NT2/D1 (cell line): ENCODE measurements around the gene SRRM4.

Experiments
- DNase-seq: peaks from one replicate; pipeline ENCODE4 v3.0.0-alpha.2; 2011; ENCODE audit warnings: low read depth, low spot score
- H3K27me3 ChIP-seq: 2 replicates; pipeline ENCODE4 v1.6.0; 2011; ENCODE audit warnings: mild to moderate bottlenecking; ENCODE audit not compliant: insufficient read length, insufficient read depth
- H3K36me3 ChIP-seq: 2 replicates; pipeline ENCODE4 v1.6.1; 2011; ENCODE audit warnings: mild to moderate bottlenecking, low read length, mixed read lengths; ENCODE audit not compliant: insufficient read depth, insufficient read length
- H3K4me1 ChIP-seq: 2 replicates; pipeline ENCODE4 v1.5.1; 2011; ENCODE audit not compliant: insufficient read depth, insufficient read length
- H3K4me3 ChIP-seq: 2 replicates; pipeline ENCODE4 v1.5.1; 2011; ENCODE audit warnings: low read depth; ENCODE audit not compliant: insufficient read length
- H3K9ac ChIP-seq: 2 replicates; pipeline ENCODE4 v1.6.0; 2011; ENCODE audit warnings: low read depth; ENCODE audit not compliant: insufficient read length
- H3K9me3 ChIP-seq: 2 replicates; pipeline ENCODE4 v1.5.1; 2011; ENCODE audit warnings: mild to moderate bottlenecking, low read length; ENCODE audit not compliant: insufficient read depth
- SUZ12 ChIP-seq: IDR thresholded peaks from 2 replicates; pipeline ENCODE4 v1.6.1; 2011; ENCODE audit not compliant: insufficient read length, insufficient read depth; ENCODE audit errors: extremely low read depth
- YY1 ChIP-seq: IDR thresholded peaks from 2 replicates; pipeline ENCODE4 v1.6.1; 2011; ENCODE audit not compliant: insufficient read length, insufficient read depth
- ZNF274 ChIP-seq: IDR thresholded peaks from 2 replicates; pipeline ENCODE4 v1.6.1; 2011; ENCODE audit warnings: mild to moderate bottlenecking, low read depth, low read length

SRRM4 gene

DNA sequence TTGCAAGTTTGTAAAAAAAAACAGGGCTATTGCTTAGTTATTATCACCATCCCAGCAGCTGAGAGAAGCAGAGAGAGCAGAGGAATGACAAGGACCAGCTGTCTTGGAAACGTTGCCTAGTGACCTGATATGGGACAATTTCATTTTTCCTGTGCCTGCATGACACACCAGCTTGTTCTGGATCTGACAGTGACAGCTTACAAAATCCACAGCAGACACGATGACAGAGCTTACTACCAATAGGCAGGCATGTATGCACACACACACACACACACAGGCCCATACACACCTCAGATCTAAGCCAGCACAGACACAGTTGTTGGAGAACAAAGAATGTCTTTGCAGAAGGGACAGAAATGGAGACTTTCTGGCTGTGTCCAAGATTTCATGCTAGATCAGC, 222.8 kb downstream of the SRRM4 start:
- DNase-seq, result no peak
- H3K9me3 ChIP-seq, result no peaks in the 10 kb centered on the region
- peaks cover 13% of the 10 kb centered on the region for H3K4me1 ChIP-seq
- H3K27me3 ChIP-seq, result no peaks in the 10 kb centered on the region
- TF ChIP-seq YY1 (no peak), ZNF274 (no peak), SUZ12 (no peak)
- H3K4me3 ChIP-seq, result no peak overlapping the region
- no peak overlapping the region for H3K9ac ChIP-seq
- no peaks in the 10 kb centered on the region for H3K36me3 ChIP-seq

DNA sequence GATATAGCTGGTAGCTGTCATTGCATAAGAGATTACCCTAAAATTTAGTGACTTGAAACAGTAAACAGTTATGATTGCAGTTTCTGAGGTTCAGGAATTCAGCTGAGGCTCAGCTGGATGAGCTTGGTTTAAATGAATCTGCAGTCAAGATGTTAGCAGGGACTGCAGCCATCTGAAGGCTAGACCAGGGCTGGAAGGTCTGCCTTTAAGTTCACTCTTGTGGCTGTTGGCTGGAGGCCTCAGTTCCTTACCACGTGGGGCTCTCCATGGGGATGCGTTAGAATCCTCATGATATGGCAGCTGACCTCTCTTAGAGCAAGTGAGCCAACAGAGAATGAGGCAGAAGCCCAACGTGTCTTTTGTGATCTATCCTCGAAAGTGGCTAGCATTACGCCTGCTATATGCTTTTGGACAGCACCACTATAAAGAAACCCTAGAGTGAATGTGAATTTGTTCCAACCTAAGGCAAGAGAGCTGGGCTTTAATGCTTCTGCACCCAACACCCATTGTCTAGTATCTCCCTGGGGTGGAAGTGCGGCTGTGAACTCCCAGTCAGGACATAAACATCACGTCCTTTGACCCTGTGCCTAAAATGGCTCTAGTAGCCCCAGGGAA, 223.4 kb downstream of the SRRM4 start:
- no peak for DNase-seq
- H3K27me3 ChIP-seq, result no peaks in the 10 kb centered on the region
- H3K36me3 ChIP-seq, result no peaks in the 10 kb centered on the region
- no peak overlapping the region for H3K4me3 ChIP-seq
- peaks cover 13% of the 10 kb centered on the region for H3K4me1 ChIP-seq
- H3K9me3 ChIP-seq, result no peaks in the 10 kb centered on the region
- H3K9ac ChIP-seq, result no peak overlapping the region
- TF ChIP-seq YY1 (no peak), SUZ12 (no peak), ZNF274 (no peak)

DNA sequence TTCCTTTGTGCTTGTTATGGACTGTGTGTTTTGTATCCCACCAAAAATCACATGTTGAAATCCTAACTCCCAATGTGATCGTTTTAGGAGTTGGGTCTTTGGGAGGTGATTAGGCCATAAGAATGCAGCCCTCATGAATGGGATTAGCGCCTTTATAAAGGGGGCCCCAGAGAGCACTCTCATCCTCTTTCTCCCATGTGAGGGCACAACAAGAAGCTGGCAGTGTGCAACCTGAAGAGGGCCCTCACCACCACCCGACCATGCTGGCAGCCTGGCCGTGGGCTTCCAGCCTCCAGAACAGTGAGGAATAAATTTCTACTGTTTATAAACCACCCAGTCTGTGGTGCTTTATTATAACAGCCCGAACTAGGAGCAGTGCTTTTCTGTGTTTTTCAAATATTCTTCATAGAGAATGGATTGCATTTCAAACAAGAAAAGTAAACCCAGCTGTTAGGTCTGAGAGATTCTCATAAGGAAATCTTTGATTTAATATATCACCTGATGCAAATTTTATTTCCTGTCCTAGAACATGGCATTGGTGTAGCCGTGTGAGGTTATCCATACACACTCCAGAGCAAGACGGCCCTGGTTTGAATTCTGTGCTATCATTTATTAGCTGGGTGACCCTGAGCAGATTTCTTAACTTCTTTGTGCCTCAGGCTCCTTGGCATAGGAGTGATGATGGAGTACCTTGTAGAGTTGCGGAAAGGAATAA, 225.2 kb downstream of the SRRM4 start:
- Histone ChIP-seq H3K36me3 (no peaks in the 10 kb centered on the region), H3K9ac (no peak overlapping the region), H3K4me3 (no peak overlapping the region), H3K27me3 (no peaks in the 10 kb centered on the region), H3K9me3 (no peaks in the 10 kb centered on the region), H3K4me1 (peaks cover 15% of the 10 kb centered on the region)
- TF ChIP-seq YY1 (no peak), SUZ12 (no peak), ZNF274 (no peak)
- no peak for DNase-seq

DNA sequence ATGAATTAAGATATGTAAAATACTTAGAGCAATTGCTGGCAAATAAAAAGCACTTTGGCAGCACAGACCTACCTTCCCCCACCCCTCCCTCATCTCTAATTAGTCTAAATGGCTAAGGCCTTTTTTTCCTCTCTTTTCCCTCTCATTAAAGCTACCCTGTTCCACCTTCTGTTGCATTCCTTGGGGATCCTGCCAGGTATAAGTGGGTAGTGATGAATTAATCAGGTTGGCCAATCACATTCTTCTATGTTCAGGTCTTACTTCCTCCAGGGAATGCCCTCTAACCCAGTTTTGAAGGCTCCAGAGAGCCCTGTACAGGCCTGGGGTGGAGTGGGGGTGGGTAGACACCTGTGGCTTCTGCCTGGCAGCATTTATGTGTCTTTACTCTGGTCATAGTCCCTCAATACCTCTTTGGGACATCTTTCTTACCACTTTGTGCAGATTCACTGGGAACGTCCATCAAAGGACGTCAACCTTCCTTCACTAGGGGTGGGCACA, 225.8 kb downstream of the SRRM4 start:
- TF ChIP-seq YY1 (no peak), ZNF274 (no peak), SUZ12 (no peak)
- DNase-seq, result no peak
- no peak overlapping the region for H3K9ac ChIP-seq
- no peak overlapping the region for H3K4me3 ChIP-seq
- H3K36me3 ChIP-seq, result no peaks in the 10 kb centered on the region
- H3K4me1 ChIP-seq, result peaks cover 12% of the 10 kb centered on the region
- H3K27me3 ChIP-seq, result no peaks in the 10 kb centered on the region
- H3K9me3 ChIP-seq, result no peaks in the 10 kb centered on the region

DNA sequence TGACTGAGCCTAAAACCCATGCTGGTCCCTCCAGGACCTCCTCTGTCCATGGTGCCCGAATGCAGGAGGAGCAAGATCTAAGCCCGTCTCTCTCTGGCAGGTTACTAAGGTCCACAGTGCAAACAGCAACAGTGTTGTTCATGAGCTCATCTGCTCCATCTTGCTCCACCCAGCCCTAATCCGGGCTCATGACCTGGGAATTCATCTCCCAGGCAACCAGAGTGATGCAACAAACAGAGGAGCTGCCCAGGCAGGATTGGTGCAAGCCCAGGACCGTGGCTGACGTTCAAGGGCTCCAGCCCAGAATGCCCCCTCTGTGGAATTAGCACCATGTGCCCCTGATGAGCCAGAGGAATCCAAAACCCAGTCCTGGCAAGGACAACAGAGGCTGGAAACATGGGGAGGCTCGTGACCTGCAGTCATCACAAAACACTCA, 227.3 kb downstream of the SRRM4 start:
- Histone ChIP-seq H3K27me3 (no peaks in the 10 kb centered on the region), H3K9ac (no peak overlapping the region), H3K9me3 (no peaks in the 10 kb centered on the region), H3K36me3 (no peaks in the 10 kb centered on the region), H3K4me1 (peaks cover 11% of the 10 kb centered on the region), H3K4me3 (no peak overlapping the region)
- DNase-seq, result no peak
- TF ChIP-seq YY1 (no peak), SUZ12 (no peak), ZNF274 (no peak)

DNA sequence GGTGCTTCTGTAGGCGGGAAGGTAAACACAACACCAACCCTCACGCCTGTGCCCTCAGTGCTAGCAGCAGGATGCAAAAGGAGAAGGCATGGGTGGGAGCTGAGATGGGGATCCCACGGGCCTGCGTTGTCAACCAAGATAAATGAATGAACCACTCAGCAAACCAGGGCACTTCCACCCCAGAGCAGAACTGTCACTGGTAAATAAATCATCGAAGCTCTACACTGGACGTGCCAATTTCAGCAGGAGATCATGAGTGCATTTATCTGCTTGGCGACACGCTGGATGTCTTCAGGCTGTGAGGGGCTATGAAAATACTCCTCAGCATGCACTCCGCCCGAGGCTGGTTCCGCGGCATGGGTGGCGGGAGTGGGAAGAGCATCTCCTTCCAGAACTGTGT, 230.5 kb downstream of the SRRM4 start:
- TF ChIP-seq SUZ12, result no peak
- no peak for TF ChIP-seq ZNF274
- TF ChIP-seq YY1, result no peak
- no peak overlapping the region for H3K4me3 ChIP-seq
- H3K9me3 ChIP-seq, result no peaks in the 10 kb centered on the region
- DNase-seq, result no peak
- no peak overlapping the region for H3K9ac ChIP-seq
- no peaks in the 10 kb centered on the region for H3K36me3 ChIP-seq
- no peaks in the 10 kb centered on the region for H3K27me3 ChIP-seq
- H3K4me1 ChIP-seq, result peaks cover 11% of the 10 kb centered on the region
